Left cardiac atrium (tissue), 4 donors: ENCODE results near the gene ACTN1. TPM values are rescaled to one million over a fixed set of nuclear protein-coding genes. Genes with fewer than 3 reads are reported as not detected.
A peak's percentile ranks its signal among the peaks of the same experiment; 100 is the strongest.

Experiments
- ATAC-seq, 2 donors: fragments of 200-7000 bp; cut with Tn5 transposase; one replicate each; pipeline ENCODE4 v1.9.1; 2020; ENCODE audit warnings: mild to moderate bottlenecking in 2 of 2, moderate library complexity in 2 of 2
- DNase-seq: peaks from one replicate; pipeline ENCODE4 v3.0.0-alpha.2; 2020
- intact Hi-C, 2 donors: fragments of 100-400 bp; cut with DNase I; formaldehyde crosslinking; loops; one replicate each; pipeline versions ENCODE4 v1.14.1 to v1.15.1; 2022 to 2023
- total RNA-seq, 2 donors: library from RNA; stranded (reverse); fragmentation: NEBNext Ultra II Directional; extraction: Animal tissue kit (Norgen Biotek cat#: 25700); gene quantifications; one replicate each; pipeline ENCODE4 v1.2.1, GENCODE V29; 2021
- donor health status: DM: no; HTN: yes; CAD: no.
- donor health status: DM: no; HTN: yes; CAD: no; lungs with severe emphysema.
- donor health status: DM: yes; HTN: yes; CAD: no.
- donor health status: Dilated cardiomyopathy.

Gene ACTN1
- total RNA-seq, 2 donors from 2014 or later, result 160 to 319 TPM

GRCh38 chr14:68959035-68959434 is 20.1 kb downstream of the ACTN1 start:
- intact Hi-C loops, result no loop called here
- ATAC-seq, result no peak

GRCh38 chr14:68958553-68958952 is 20.5 kb downstream of the ACTN1 start:
- ATAC-seq, result peak; percentile 40 to 62
- DNase-seq, result peak; percentile 54
- intact Hi-C loops, result no loop called here

More at GRCh38 chr14:68959035-68959434, 20.1 kb downstream of the ACTN1 start:
- no peak for DNase-seq

- intact Hi-C loops, result no loop called here
- DNase-seq (no peak), ATAC-seq (no peak)
Measured at GRCh38 chr14:68957775-68958174, 21.3 kb downstream of the ACTN1 start.

GRCh38 chr14:68956724-68957123 is 22.4 kb downstream of the ACTN1 start:
- intact Hi-C loops, result no loop called here
- DNase-seq (no peak), ATAC-seq (no peak)

- DNase-seq (no peak), ATAC-seq (no peak)
- intact Hi-C loops, result no loop called here
Measured at GRCh38 chr14:68955851-68956179, 23.3 kb downstream of the ACTN1 start.

- no peak for ATAC-seq
- DNase-seq, result no peak
- intact Hi-C loops, result no loop called here
Measured at GRCh38 chr14:68955164-68955850, 23.8 kb downstream of the ACTN1 start.

GRCh38 chr14:68953196-68953555 is 25.9 kb downstream of the ACTN1 start:
- peak in 1 of 2 donors; percentile 11 for ATAC-seq
- intact Hi-C loops, result no loop called here

GRCh38 chr14:68952531-68953195 is 26.4 kb downstream of the ACTN1 start:
- intact Hi-C loops, result no loop called here
- ATAC-seq (peak; percentile 36 to 47), DNase-seq (peak; percentile 48)

More at GRCh38 chr14:68953196-68953555, 25.9 kb downstream of the ACTN1 start:
- DNase-seq, result no peak

- peak; percentile 55 for DNase-seq
- peak; percentile 29 to 61 for ATAC-seq
- intact Hi-C loops, result no loop called here
Measured at GRCh38 chr14:68951800-68952530, 27.1 kb downstream of the ACTN1 start.

- intact Hi-C loops, result no loop called here
- ATAC-seq (peak; percentile 35 to 76), DNase-seq (peak; percentile 93)
Measured at GRCh38 chr14:68951035-68951797, 27.9 kb downstream of the ACTN1 start.

GRCh38 chr14:68950111-68950510 is 29.0 kb downstream of the ACTN1 start:
- DNase-seq (no peak), ATAC-seq (no peak)
- intact Hi-C loops, result no loop called here

GRCh38 chr14:68949601-68949965 is 29.5 kb downstream of the ACTN1 start:
- intact Hi-C loops, result no loop called here
- ATAC-seq, result no peak
- no peak for DNase-seq

GRCh38 chr14:68948686-68949600 is 30.2 kb downstream of the ACTN1 start:
- peak in 1 of 2 donors; percentile 16 for ATAC-seq
- intact Hi-C loops, result no loop called here
- no peak for DNase-seq

- ATAC-seq (peak; percentile 21 to 64), DNase-seq (peak; percentile 87)
- intact Hi-C loops, result no loop called here
Measured at GRCh38 chr14:68947802-68948201, 31.3 kb downstream of the ACTN1 start.

GRCh38 chr14:68946489-68946822 is 32.6 kb downstream of the ACTN1 start:
- ATAC-seq (no peak), DNase-seq (no peak)
- intact Hi-C loops, result no loop called here

GRCh38 chr14:68945585-68946488 is 33.3 kb downstream of the ACTN1 start:
- no peak for ATAC-seq
- DNase-seq, result no peak
- intact Hi-C loops, result no loop called here

GRCh38 chr14:68945190-68945584 is 33.9 kb downstream of the ACTN1 start:
- DNase-seq, result no peak
- ATAC-seq, result no peak
- intact Hi-C loops, result no loop called here

GRCh38 chr14:68944162-68944561 is 34.9 kb downstream of the ACTN1 start:
- ATAC-seq, result no peak
- intact Hi-C loops, result loop anchor here in 1 of 2 donors (5.0 kb wide), 1 partner anchor 33 kb away; the partner anchor contains the start of gene ACTN1
- DNase-seq, result no peak
